Measurements from ENCODE around the gene BET1L.

The BET1L gene

DNA sequence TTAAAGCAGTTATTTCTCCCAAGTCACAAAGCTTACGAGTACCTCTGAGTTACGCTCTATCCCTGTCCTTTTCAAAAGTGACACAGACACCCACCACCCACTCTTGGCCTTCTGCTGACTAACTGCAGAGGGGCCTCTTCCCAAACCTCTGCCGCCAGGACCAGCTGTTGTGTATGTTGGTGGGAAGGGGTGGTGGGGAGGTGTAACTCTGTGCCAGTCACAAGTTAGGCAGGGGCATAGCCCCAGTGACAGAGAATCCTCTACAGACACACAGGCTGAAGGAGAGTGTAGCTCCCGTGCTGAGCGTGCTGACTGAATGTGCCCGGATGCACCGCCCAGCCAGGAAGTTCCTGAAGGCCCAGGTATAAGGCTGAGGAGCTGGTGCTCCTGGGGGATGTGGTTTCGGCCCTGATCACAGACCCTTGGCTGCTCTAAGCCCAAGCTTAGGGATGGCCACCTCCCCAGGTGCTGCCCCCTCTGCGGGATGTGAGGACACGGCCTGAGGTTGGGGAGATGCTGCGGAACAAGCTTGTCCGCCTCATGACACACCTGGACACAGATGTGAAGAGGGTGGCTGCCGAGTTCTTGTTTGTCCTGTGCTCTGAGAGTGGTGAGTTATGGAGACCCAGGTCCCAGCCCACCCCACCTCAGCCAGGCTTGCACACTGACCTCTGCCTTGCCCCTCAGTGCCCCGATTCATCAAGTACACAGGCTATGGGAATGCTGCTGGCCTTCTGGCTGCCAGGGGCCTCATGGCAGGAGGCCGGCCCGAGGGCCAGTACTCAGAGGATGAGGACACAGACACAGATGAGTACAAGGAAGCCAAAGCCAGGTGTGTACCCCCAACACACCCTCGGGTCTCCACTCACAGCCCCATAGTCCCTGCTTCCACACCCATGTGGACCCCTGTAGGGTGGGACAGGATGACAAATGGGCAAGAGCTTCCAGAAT, 5.2 kb upstream of the BET1L start:
- no peak overlapping the region for H3K4me2 ChIP-seq (ENCODE audit: insufficient read depth, low read length)
- H2AFZ ChIP-seq (ENCODE audit: low read depth, low read length) = no peak overlapping the region
- H4K20me1 ChIP-seq (ENCODE audit: insufficient read depth, low read length) = peaks cover 51% of the 10 kb centered on the region
- no peaks in the 10 kb centered on the region for H3K27me3 ChIP-seq (ENCODE audit: insufficient read depth, low read length, poor library complexity)
- peaks cover 75% of the 10 kb centered on the region for H3K36me3 ChIP-seq (ENCODE audit: insufficient read depth, low read length)
- no peak for ATAC-seq (ENCODE audit: insufficient read depth, low read depth)
- no peak for DNase-seq
- no peak for TF ChIP-seq EZH2 (IDR thresholded peaks at IDR 0.05; ENCODE audit: borderline replicate concordance, low read depth, low read length, severe bottlenecking)
- TF ChIP-seq, protein P1, sequence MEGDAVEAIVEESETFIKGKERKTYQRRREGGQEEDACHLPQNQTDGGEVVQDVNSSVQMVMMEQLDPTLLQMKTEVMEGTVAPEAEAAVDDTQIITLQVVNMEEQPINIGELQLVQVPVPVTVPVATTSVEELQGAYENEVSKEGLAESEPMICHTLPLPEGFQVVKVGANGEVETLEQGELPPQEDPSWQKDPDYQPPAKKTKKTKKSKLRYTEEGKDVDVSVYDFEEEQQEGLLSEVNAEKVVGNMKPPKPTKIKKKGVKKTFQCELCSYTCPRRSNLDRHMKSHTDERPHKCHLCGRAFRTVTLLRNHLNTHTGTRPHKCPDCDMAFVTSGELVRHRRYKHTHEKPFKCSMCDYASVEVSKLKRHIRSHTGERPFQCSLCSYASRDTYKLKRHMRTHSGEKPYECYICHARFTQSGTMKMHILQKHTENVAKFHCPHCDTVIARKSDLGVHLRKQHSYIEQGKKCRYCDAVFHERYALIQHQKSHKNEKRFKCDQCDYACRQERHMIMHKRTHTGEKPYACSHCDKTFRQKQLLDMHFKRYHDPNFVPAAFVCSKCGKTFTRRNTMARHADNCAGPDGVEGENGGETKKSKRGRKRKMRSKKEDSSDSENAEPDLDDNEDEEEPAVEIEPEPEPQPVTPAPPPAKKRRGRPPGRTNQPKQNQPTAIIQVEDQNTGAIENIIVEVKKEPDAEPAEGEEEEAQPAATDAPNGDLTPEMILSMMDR (IDR thresholded peaks at IDR 0.05; ENCODE audit: borderline replicate concordance, extremely low read depth, low read length, poor library complexity, severe bottlenecking) = no peak
- no peak overlapping the region for H3K9ac ChIP-seq (ENCODE audit: low read depth, low read length)
- peaks cover 30% of the 10 kb centered on the region for H3K4me1 ChIP-seq (ENCODE audit: insufficient read depth, low read length)
- H3K9me3 ChIP-seq (ENCODE audit: insufficient read depth, low read length, severe bottlenecking) = no peaks in the 10 kb centered on the region
- peaks cover 37% of the 10 kb centered on the region for H3K79me2 ChIP-seq (ENCODE audit: insufficient read depth, low read length)
- H3K27ac ChIP-seq (ENCODE audit: low read length) = peak overlapping the region; percentile 29; the same call in 1 of the 2 replicates
- H3K4me3 ChIP-seq (ENCODE audit: low read depth in 1 of 2, low read length in 2 of 2) = no peak overlapping the region

DNA sequence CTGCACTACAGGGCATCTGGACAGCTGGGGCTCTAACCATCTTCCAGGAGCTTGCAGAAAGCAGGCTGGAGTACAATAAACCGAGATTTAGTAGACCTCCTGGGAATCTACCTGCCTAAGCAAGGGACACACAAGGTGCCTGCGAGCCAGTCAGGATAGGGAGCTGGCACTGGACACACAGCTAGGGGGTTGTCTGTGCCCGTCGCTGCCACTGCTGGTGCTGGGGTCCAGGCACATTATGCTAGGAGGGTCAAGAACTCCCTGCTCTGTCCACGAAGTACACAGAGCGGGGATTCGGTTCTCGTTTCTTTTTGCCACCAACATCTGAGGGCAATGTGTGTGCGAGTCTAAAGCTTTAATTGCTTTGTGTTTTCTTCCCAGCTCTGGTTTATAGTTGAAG, 4.5 kb upstream of the BET1L start:
- H3K36me3 ChIP-seq (ENCODE audit: insufficient read depth, low read length) = peaks cover 75% of the 10 kb centered on the region
- no peaks in the 10 kb centered on the region for H3K27me3 ChIP-seq (ENCODE audit: insufficient read depth, low read length, poor library complexity)
- no peak overlapping the region for H3K4me3 ChIP-seq (ENCODE audit: low read depth in 1 of 2, low read length in 2 of 2)
- H3K27ac ChIP-seq (ENCODE audit: low read length) = no peak overlapping the region
- no peak overlapping the region for H3K9ac ChIP-seq (ENCODE audit: low read depth, low read length)
- no peaks in the 10 kb centered on the region for H3K9me3 ChIP-seq (ENCODE audit: insufficient read depth, low read length, severe bottlenecking)
- no peak for DNase-seq
- H4K20me1 ChIP-seq (ENCODE audit: insufficient read depth, low read length) = peaks cover 51% of the 10 kb centered on the region
- H2AFZ ChIP-seq (ENCODE audit: low read depth, low read length) = no peak overlapping the region
- TF ChIP-seq EZH2 (IDR thresholded peaks at IDR 0.05; ENCODE audit: borderline replicate concordance, low read depth, low read length, severe bottlenecking) = no peak
- TF ChIP-seq, protein P1 (IDR thresholded peaks at IDR 0.05; ENCODE audit: borderline replicate concordance, extremely low read depth, low read length, poor library complexity, severe bottlenecking) = no peak
- peaks cover 31% of the 10 kb centered on the region for H3K4me1 ChIP-seq (ENCODE audit: insufficient read depth, low read length)
- no peak for ATAC-seq (ENCODE audit: insufficient read depth, low read depth)
- no peak overlapping the region for H3K4me2 ChIP-seq (ENCODE audit: insufficient read depth, low read length)
- H3K79me2 ChIP-seq (ENCODE audit: insufficient read depth, low read length) = peaks cover 41% of the 10 kb centered on the region

GRCh38 chr11:211295-211694, 4.1 kb upstream of the BET1L start:
- Histone ChIP-seq H4K20me1 (ENCODE audit: insufficient read depth, low read length) (peaks cover 55% of the 10 kb centered on the region), H3K36me3 (ENCODE audit: insufficient read depth, low read length) (peaks cover 74% of the 10 kb centered on the region)

More at GRCh38 chr11:211295-211694, 4.1 kb upstream of the BET1L start:
- Histone ChIP-seq H3K9me3 (ENCODE audit: insufficient read depth, low read length, severe bottlenecking) (no peaks in the 10 kb centered on the region), H3K27ac (ENCODE audit: low read length) (peak overlapping the region; percentile 35; the same call in 1 of the 2 replicates), H3K4me2 (ENCODE audit: insufficient read depth, low read length) (0 out of 2 replicates have a peak overlapping the region, but pooled peaks have one; percentile 89), H3K79me2 (ENCODE audit: insufficient read depth, low read length) (peaks cover 45% of the 10 kb centered on the region), H3K27me3 (ENCODE audit: insufficient read depth, low read length, poor library complexity) (no peaks in the 10 kb centered on the region), H2AFZ (ENCODE audit: low read depth, low read length) (no peak overlapping the region), H3K4me3 (ENCODE audit: low read depth in 1 of 2, low read length in 2 of 2) (no peak overlapping the region), H3K9ac (ENCODE audit: low read depth, low read length) (no peak overlapping the region; the same call in 1 of the 2 replicates), H3K4me1 (ENCODE audit: insufficient read depth, low read length) (peaks cover 35% of the 10 kb centered on the region)
- no peak for ATAC-seq (ENCODE audit: insufficient read depth, low read depth)
- no peak for DNase-seq
- no peak for TF ChIP-seq EZH2 (IDR thresholded peaks at IDR 0.05; ENCODE audit: borderline replicate concordance, low read depth, low read length, severe bottlenecking)
- TF ChIP-seq, protein P1 (IDR thresholded peaks at IDR 0.05; ENCODE audit: borderline replicate concordance, extremely low read depth, low read length, poor library complexity, severe bottlenecking) = no peak
